Esophagus squamous epithelium (tissue), 5 donors: ENCODE data around the gene MTG2. TPM values are rescaled to one million over a fixed set of nuclear protein-coding genes. Genes with fewer than 3 reads are reported as not detected.

ENCODE experiments used
- DNase-seq: peaks from one replicate; lab custom pipeline; 2025; lab: John Stamatoyannopoulos, UW
- H3K27ac ChIP-seq, 4 donors: fragments of 200-600 bp; sonication (generic); one replicate each; pipeline ENCODE4 v1.5.1; 2016 to 2019; ENCODE audit warnings: mild to moderate bottlenecking in 1 of 4
- H3K27me3 ChIP-seq, 4 donors: fragments of 200-600 bp; sonication (generic); 1 replicate in 3 of 4; 2 replicates in 1 of 4; pipeline versions ENCODE4 v1.5.1 to v1.6.0; 2017 to 2021; ENCODE audit warnings: antibody characterized with exemption in 1 of 4
- H3K36me3 ChIP-seq, 3 donors: fragments of 200-600 bp; sonication (generic); one replicate each; pipeline ENCODE4 v1.5.1; 2016 to 2019
- H3K4me1 ChIP-seq, 3 donors: fragments of 200-600 bp; sonication (generic); one replicate each; pipeline ENCODE4 v1.5.1; 2017 to 2019
- H3K4me3 ChIP-seq, 4 donors: fragments of 200-600 bp; sonication (generic); 1 replicate in 3 of 4; 2 replicates in 1 of 4; pipeline ENCODE4 v1.5.1; 2016 to 2019; ENCODE audit warnings: mild to moderate bottlenecking in 2 of 4, moderate library complexity in 1 of 4
- H3K9me3 ChIP-seq, 3 donors: fragments of 200-600 bp; sonication (generic); one replicate each; pipeline ENCODE4 v1.5.1; 2016 to 2019
- POLR2A ChIP-seq, 4 donors: fragments of 450-650 bp; IDR thresholded peaks; one replicate each; pipeline ENCODE4 v1.6.1; 2017; ENCODE audit warnings: antibody characterized with exemption in 4 of 4, mild to moderate bottlenecking in 4 of 4, moderate library complexity in 3 of 4
- WGBS, 2 donors: methylation state at CpG; one replicate each; pipeline ENCODE4 v1.1.5; 2018; 5-methylcytosine and 5-hydroxymethylcytosine counted together
- intact Hi-C: fragments of 100-400 bp; cut with DNase I; formaldehyde crosslinking; loops from one replicate; pipeline ENCODE4 v1.15.0; 2022
- total RNA-seq, 4 donors: library from RNA; depleted of rRNA; stranded (reverse); fragments of >200 nt; gene quantifications; one replicate each; pipeline ENCODE4 v1.1.0, GENCODE V29; 2016
- TF ChIP-seq, protein P1 (sequence below), 6 experiments: fragments of 450-650 bp in 4 of 6; fragments of 200-600 bp in 2 of 6; sonication (generic) in 2 of 6; IDR thresholded peaks; one replicate each; pipeline ENCODE4 v1.5.1; 2016 to 2019; ENCODE audit warnings: antibody characterized with exemption in 6 of 6, mild to moderate bottlenecking in 4 of 6, moderate library complexity in 4 of 6
- donor health status: DM: yes; HTN: yes; CAD: no.

MTG2 gene
- total RNA-seq, 4 donors from 2014 or later: 17.4 to 25.5 (median 21.7) TPM

DNA sequence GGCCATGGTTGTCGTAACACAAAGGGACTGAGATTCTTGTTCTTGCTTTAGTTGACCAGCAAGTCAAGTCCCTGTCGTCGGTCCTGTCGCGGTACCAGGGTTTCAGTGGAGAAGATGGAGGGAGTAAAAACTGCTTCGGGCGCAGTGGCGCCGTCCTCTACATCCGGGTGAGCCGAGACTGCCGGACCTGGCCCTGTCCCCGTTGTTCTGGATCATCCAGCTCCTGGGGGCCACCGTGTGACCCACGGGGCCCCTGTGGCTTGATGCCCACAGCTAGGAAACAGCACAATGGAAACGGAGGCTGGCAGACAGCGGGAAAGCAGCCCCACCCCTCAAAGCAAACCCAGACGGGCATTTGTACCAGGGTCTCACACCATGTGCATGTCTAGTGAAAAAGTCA, 15.0 kb downstream of the MTG2 start:
- no peak for DNase-seq
- intact Hi-C loops: no loop called here
- peaks cover 31 to 99% (median 41%) of the 10 kb centered on the region in 3 donors for H3K36me3 ChIP-seq

DNA sequence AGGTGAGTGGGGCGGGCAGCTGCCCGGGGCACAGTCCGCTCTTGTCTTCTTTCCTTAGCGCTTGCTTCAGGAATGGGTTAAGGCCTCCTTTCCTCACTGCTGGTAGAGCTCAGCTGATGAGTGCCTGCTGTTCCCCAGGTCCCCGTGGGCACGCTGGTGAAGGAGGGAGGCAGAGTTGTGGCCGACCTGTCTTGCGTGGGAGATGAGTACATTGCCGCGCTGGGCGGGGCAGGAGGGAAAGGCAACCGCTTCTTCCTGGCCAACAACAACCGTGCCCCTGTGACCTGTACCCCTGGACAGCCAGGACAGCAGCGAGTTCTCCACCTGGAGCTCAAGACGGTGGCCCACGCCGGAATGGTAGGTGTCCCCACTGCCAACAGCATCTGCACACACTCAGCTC, 15.7 kb downstream of the MTG2 start:
- Histone ChIP-seq H3K27me3 (no peaks in the 10 kb centered on the region), H3K4me1 (no peaks in the 10 kb centered on the region), H3K9me3 (no peaks in the 10 kb centered on the region), H3K4me3 (no peak overlapping the region), H3K27ac (no peak overlapping the region), H3K36me3 (peaks cover 31 to 100% (median 37%) of the 10 kb centered on the region in 3 donors)
- intact Hi-C loops: no loop called here
- TF ChIP-seq, protein P1, sequence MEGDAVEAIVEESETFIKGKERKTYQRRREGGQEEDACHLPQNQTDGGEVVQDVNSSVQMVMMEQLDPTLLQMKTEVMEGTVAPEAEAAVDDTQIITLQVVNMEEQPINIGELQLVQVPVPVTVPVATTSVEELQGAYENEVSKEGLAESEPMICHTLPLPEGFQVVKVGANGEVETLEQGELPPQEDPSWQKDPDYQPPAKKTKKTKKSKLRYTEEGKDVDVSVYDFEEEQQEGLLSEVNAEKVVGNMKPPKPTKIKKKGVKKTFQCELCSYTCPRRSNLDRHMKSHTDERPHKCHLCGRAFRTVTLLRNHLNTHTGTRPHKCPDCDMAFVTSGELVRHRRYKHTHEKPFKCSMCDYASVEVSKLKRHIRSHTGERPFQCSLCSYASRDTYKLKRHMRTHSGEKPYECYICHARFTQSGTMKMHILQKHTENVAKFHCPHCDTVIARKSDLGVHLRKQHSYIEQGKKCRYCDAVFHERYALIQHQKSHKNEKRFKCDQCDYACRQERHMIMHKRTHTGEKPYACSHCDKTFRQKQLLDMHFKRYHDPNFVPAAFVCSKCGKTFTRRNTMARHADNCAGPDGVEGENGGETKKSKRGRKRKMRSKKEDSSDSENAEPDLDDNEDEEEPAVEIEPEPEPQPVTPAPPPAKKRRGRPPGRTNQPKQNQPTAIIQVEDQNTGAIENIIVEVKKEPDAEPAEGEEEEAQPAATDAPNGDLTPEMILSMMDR (IDR thresholded peaks at IDR 0.05): no peak
- no peak for TF ChIP-seq POLR2A (IDR thresholded peaks at IDR 0.05)
- WGBS, 2 donors: 90 to 99% methylated on average over 9 to 13 of the region's 17 CpGs
- DNase-seq: no peak

More for the DNA sequence above, 15.0 kb downstream of the MTG2 start:
- Histone ChIP-seq H3K4me1 (no peaks in the 10 kb centered on the region), H3K27ac (no peak overlapping the region), H3K4me3 (no peak overlapping the region), H3K27me3 (no peaks in the 10 kb centered on the region), H3K9me3 (no peaks in the 10 kb centered on the region)
- TF ChIP-seq POLR2A (IDR thresholded peaks at IDR 0.05): no peak
- TF ChIP-seq, protein P1 (IDR thresholded peaks at IDR 0.05): no peak
- 85 to 92% methylated on average over 7 to 9 of the region's 18 CpGs for WGBS, 2 donors

DNA sequence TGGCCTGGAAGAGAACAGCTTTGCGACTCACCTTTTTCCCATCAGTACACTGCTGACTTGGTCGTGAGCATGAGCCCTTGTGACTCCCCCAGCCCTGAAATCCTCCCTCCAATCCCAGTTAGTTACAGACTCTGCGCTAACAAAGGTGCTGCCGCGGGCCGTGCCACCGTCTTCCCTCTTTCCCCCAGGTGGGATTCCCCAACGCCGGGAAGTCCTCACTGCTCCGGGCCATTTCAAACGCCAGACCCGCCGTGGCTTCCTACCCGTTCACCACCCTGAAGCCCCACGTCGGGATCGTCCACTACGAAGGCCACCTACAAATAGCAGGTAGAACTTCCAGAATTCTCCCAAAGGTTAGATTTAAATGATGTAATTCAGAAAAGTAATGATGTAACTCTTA, 16.1 kb downstream of the MTG2 start:
- H3K9me3 ChIP-seq: no peaks in the 10 kb centered on the region
- no peak overlapping the region for H3K4me3 ChIP-seq
- H3K27me3 ChIP-seq: no peaks in the 10 kb centered on the region
- no peaks in the 10 kb centered on the region for H3K4me1 ChIP-seq
- no peak overlapping the region for H3K27ac ChIP-seq
- 94 to 95% methylated on average over 18 of the region's 18 CpGs for WGBS, 2 donors
- intact Hi-C loops: no loop called here
- TF ChIP-seq, protein P1 (IDR thresholded peaks at IDR 0.05): no peak
- TF ChIP-seq POLR2A (IDR thresholded peaks at IDR 0.05): no peak
- DNase-seq: no peak
- peaks cover 31 to 100% (median 36%) of the 10 kb centered on the region in 3 donors for H3K36me3 ChIP-seq

DNA sequence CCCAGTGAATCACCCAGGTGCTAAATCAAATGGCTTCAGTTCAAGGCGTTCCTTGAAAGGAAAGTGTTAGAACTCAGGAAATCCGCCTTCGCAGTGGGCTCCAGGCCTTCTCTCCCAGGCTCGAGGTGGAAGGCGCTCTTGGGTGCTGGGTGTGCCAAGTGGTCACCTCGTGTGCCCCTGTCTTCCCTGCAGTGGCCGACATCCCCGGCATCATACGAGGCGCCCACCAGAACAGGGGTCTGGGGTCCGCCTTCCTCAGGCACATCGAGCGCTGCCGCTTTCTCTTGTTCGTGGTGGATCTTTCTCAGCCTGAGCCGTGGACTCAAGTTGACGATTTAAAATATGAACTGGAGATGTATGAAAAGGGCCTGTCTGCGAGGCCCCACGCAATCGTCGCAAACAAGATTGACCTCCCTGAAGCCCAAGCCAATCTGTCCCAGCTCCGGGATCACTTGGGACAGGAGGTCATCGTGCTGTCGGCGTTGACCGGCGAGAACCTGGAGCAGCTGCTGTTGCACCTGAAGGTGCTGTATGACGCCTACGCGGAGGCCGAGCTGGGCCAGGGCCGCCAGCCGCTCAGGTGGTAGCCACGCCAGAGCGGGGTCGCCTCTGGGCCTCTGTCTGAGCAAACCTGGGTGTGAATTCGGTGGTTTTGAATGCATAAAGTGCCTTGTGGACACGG, 17.8 kb downstream of the MTG2 start:
- H3K36me3 ChIP-seq: peaks cover 31 to 83% (median 36%) of the 10 kb centered on the region in 3 donors
- H3K4me1 ChIP-seq: no peaks in the 10 kb centered on the region
- no peaks in the 10 kb centered on the region for H3K9me3 ChIP-seq
- no peak for DNase-seq
- no peak overlapping the region for H3K4me3 ChIP-seq
- no peak overlapping the region for H3K27ac ChIP-seq
- 94% methylated on average over 17 to 33 of the region's 38 CpGs for WGBS, 2 donors
- no peak for TF ChIP-seq POLR2A (IDR thresholded peaks at IDR 0.05)
- TF ChIP-seq, protein P1 (IDR thresholded peaks at IDR 0.05): no peak
- intact Hi-C loops: no loop called here
- H3K27me3 ChIP-seq: no peaks in the 10 kb centered on the region

DNA sequence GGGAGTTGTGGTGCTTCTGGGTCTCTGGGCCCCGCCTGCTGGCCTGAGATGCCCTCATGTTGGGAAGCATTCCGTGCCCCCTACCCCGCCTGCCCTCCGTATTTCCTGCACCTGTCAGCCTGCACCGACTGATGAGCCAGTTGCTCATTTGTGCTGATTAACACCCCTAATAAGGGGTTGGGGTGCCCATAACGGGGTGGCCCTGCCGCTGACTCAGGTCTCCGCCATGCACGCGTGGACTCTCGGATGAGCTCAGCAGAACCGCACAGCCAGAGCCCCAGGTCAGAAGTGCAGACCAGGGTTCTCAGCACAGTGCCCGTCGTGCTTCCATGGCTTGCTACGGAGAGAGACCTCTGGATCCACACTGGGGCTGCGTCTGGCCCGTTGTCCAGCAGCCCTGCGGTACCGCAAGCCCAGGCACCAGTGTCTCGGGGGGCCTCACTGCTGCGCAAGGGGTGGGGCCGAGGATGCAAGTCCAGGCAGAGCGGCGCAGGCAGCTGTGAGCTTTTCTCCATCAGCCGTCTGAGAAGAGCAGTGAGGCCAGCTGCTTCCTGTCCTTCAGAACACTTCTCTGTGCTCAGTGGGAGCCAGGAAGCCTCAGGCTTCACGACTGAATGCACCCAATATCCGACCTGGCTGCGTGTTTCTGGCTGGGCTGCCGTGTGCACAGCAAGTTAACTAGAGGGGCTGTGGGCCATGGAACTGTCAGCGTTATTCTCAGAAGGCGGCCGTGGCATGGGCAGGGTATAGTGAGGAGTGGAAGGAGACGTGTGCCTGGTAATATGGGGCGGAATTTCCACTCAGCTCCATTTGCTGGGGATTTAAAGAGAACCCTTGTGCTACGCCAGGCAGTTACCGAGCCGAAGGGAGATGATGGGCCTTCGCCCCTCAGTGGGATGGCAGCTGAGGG, 18.6 kb downstream of the MTG2 start:
- H3K27ac ChIP-seq: no peak overlapping the region
- TF ChIP-seq, protein P1 (IDR thresholded peaks at IDR 0.05): no peak
- no peak for TF ChIP-seq POLR2A (IDR thresholded peaks at IDR 0.05)
- no peak overlapping the region for H3K4me3 ChIP-seq
- 83 to 87% methylated on average over 20 to 21 of the region's 38 CpGs for WGBS, 2 donors
- no peak for DNase-seq
- H3K27me3 ChIP-seq: no peaks in the 10 kb centered on the region
- H3K9me3 ChIP-seq: no peaks in the 10 kb centered on the region
- intact Hi-C loops: no loop called here
- peaks cover 31 to 75% (median 36%) of the 10 kb centered on the region in 3 donors for H3K36me3 ChIP-seq
- no peaks in the 10 kb centered on the region for H3K4me1 ChIP-seq
